HG02884 (cell line): Measurements from ENCODE around the gene ABCC3.

Source experiments
- ATAC-seq: cut with Tn5 transposase; IDR thresholded peaks from one replicate; pipeline ENCODE4 v1.9.1; 2021; ENCODE audit warnings: mild to moderate bottlenecking, moderate library complexity; ENCODE audit not compliant: unreplicated experiment

Gene ABCC3

DNA sequence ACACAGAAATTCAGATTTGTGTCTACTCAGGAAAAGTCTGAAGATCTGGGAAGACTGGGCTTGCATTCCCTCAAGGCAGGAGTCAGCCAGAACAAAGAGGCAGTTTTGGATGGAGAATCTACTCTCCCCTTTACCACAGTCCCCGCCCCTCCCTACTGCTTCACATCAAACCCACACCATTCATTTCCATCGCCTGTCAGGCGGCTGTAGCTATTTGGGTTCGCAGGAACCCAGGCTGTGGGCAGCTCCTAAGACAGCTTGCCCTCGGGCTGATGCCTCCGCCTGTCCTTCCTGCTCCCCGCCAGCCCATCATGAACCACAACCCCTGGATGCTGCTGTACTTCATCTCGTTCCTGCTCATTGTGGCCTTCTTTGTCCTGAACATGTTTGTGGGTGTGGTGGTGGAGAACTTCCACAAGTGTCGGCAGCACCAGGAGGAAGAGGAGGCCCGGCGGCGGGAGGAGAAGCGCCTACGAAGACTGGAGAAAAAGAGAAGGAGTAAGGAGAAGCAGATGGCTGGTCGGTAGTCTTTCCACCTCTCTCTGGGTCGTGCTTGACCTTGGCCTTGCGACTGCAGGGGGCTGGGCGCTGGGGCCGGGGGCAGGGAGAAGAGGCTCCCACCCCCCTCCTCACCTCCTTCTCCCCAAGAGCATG lies 27.0 kb upstream of the ABCC3 start:
- no peak for ATAC-seq

DNA sequence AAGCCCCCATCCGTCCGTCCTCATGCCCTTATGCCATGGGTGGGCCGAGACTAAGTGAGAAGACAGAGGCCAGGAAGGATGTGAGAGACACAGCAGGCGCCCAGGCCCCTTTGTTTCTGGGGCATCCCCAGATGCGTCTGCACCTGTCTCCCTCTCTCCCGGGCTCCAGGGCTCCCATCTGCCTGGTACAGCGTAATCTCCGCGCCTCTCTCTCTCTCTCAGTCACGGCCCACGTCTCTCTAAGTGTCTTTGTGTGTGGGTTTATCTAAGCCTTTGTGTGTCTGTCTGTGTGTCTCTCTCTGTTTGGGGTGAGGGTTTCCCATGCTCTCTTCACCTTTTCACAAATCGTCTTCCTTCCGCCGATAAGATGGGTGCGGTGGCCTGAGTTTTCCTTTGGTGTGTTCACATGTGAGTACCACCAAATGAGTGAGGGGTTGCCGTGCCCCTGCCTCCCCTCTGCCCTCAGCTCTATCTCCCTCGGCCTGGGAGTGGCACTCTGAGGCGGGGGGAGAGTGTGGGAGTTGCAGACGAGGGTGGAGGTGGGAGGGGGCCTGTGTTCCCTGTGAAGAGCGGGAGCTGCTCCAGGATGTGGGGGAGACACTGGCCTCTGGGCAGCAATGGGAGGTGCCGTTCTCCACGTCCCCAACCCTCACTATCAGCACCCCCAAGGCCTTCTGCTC lies 25.8 kb upstream of the ABCC3 start:
- no peak for ATAC-seq

DNA sequence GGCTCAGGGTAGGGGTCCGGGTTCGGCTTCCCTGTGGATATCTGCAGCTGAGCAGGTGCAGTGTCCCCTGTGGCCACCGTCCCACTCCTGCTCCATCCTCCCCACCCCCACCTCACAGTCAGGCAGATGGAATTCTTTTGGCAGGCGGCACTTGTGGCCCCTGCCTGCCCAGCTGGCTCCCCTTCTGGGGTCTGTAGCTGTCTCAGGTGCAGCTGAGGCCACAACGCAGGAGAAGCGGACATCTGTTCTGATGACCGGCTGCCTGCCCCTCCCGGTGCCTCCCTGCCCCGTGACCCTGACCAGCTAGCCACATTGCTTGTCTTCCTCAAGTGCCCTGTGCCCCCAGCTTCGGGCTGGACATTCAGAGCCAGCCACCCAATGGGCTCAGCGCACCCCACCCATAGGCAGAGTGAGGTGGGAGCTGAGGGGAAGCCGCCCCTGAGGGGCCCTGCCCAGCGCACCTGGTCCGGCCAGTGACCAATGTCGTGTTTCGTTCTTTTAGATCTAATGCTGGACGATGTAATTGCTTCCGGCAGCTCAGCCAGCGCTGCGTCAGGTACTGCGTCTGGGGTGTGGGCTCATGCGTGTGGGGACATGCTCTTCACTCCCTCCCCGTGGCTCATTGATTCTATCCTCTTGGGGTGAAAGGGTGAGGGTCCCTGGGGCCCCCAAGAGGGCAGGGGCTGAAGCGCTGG lies 25.2 kb upstream of the ABCC3 start:
- ATAC-seq, result no peak

DNA sequence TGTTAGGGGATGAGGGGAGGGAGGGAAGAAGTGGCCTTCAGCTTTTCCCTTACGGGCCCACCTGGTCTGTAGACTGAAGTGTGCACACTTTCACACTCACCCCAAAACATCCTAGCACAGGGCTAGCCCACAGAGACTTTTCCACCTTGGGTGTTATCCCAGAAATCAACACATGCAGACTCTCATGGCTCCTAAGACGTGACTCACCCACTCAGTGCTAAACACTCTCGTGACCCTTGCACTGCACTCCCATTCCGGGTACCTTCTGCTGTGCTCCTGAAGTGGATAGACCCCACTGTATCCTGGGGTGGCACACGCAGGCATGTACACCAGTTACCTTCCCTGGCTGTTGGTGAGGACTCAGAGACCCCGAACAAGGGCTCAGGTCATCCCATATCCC lies 23.0 kb upstream of the ABCC3 start:
- ATAC-seq, result no peak

DNA sequence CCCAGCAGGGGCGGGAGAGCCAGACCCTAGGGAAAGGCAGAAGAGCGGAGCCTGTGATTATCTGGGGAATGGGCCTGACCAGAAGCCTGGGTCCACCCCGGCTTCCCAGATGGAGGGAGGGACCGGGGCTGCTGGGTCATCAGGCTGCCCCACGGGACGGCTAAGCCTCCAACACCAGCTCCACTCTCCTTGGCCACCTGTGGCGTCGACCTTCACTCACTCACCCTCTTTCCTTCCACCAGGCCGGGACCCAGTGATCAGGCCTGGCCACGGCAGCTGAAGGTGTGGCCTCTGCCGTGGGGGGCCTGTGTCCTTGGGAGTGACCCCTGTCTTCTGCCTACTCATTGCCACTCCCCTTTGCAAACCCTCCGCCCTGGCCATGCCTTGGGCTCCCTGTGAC lies 22.4 kb upstream of the ABCC3 start:
- ATAC-seq, result no peak

DNA sequence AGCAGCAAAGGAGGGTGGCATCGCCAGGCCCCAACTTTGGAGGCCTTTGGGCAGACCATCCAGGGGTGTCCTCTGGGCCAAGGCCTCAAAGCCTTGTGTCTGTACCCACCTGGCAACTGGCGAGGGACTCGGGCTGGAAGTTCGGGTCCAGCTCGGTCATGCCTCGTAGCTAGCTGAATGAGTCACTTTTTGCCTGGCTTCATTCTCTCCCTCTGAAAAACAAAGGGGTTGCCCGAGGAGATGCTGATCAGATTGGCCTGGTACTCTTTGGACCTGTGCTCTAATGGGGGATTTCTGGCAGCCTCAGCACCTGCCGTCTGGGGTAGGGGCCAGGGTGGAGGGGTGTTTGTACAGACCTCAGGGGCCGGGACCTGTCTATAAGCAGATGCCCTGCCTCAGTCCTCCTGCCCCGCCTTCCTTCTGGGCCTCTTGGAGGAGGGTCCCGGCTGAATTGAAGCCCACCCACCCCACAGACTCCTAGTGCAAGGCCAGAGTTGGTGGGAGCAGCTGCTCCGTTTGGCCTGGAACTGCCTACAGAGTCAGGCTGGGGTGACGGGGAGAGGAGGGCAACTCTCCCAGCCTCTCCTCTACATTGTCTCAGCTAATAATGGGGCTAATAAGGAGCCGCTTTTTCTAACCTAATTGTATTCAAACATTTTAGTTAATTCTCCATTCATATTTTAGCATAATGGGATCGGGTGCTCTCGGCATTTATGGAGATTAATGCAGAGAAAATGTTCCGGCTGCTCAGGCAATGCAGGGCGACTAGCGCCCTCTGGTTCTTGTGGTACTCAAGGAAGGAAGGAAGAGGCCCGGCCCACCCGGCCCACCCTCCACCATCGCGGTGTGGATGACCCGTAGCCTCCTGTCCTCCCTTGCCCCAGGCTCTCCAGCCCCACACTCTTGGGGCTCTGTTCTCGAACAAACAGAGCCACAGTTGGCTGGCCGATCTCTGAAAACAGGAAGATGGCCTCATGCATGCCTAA lies 21.4 kb upstream of the ABCC3 start:
- no peak for ATAC-seq

DNA sequence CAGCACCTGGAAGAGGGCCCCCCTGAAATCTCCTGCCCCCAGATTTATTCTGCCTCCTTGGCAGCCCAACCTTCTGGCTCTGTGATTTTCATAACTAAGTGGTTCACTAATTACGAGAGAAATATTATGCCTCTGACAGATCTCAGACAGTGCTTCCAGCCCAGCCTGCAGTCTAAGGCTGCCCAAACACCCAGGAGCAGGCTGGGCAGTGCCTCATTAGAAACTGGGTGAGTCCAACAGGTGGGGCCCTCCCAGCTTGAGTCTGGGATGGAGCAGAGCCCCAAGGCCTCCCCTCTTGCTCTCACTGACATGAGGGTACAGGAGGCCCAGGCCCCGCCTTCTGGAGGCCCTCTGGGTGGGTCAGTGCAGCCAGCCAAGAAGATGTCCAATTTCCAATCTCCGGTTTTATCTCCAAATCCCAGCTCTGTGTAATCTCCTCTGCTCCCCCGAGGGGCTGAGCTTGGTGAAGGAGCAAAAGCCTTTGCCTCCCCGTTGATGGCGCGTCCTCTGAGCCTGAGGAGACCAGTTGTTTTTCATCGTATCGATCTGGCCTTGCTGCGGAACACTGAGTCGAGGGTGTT lies 20.1 kb upstream of the ABCC3 start:
- no peak for ATAC-seq

DNA sequence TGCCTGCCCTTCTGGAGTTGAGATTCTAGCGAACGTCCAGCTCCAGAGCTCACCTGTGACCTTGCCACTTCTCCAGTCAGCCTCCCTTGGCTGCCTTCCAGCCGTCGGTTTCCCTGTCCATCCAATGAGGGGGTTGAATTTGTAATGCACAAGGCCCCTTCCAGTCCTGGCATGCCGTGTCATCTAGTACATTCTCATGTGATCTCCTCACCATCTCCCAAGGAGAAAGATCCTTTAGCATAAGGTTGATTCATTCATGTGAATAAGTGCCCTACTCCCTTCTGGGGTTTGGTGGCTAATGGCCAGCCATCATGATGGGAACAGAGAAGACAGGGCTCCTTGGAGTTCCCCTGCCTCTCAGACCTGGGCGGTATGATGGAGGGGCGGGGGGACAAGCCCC lies 18.9 kb upstream of the ABCC3 start:
- ATAC-seq, result no peak

DNA sequence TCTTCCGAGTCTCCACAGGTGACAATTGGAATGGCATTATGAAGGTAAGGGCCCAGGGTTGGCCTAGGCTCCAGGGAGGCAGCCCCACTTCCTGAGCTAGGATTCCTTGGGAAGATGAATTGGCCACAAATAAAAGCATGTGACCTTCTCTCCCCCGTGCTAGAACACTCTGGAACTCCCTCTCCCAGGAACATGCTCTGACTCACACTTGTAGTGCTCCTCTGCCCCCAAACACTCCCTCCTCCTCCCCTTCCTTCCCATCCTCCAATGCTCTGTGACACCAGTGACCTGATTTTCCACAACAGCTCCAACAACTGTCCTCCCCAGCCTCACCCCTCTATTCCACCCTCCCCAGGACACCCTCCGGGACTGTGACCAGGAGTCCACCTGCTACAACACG lies 16.4 kb upstream of the ABCC3 start:
- ATAC-seq, result no peak

DNA sequence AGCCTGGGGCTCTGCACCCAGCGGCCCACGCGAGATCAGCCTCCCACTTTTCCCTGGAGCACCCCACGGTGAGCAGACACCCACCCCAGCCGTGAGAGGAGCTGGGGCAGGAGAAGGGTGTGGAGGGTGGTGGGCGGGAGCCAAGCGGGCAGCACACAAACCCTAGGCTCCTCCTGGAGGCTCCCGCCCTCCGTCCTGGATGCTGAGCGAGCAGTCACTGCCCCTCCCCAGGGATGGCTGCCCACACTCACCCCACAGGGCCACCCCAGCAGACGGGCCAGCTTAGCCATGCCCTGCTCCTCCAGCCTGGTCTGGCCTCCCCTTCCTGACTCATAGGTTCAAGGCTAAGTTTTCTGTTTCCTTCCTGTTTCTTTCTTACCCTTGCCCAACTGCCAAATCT lies 15.7 kb upstream of the ABCC3 start:
- ATAC-seq, result no peak

DNA sequence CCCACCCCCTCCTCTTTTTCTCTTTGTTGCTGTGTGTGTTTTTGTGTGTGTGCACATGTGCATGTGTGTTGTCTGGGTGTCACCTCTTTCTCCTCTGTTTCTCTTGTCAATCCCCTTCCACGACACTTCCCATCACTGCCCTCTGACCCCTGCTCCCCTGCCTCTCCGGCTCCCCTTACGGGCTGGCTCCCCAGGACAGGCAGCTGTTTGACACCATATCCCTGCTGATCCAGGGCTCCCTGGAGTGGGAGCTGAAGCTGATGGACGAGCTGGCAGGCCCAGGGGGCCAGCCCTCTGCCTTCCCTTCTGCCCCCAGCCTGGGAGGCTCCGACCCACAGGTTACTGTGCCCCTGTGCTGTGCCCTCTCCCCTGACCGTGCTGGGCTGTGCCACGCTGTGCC lies 15.2 kb upstream of the ABCC3 start:
- no peak for ATAC-seq

DNA sequence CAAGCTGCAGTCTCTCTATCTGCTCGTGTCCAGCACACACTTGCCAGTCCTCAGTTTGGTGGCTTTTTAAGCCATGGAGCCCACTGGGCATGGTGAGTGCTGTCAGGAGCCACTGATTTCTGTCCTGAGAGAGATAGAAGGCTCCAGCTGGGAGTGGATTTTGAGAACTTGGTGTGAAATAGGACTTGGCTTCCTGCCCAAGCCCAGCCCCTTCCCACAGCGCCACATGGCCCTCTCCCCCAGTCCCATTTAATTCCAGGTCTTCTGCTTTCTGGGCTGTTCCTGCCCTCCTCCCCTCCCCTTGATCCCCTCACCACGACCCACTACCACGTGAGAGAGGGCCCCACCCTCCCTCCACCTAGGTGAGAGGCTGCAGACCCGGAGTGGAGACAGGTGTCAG lies 14.4 kb upstream of the ABCC3 start:
- ATAC-seq, result no peak

DNA sequence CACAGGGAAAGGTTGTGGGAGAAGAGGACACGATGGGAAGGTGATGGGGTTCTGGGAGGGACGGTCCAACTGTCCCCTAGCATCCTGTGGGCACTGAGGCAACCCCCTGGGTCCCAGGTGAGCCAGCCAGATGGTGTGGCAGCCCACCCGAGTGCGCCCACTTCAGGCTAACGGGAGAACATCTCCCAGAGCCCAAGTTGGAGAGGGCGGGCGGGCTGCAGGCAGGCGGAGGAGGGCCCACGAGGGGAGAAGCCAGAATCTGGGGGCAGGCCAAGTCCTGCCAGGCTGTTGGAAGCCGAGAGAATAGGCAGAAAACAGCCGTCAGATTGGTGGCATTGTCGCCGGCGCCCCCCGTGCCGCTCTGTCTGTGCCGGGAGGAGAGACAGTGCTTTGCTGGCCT lies 13.8 kb upstream of the ABCC3 start:
- ATAC-seq, result no peak

DNA sequence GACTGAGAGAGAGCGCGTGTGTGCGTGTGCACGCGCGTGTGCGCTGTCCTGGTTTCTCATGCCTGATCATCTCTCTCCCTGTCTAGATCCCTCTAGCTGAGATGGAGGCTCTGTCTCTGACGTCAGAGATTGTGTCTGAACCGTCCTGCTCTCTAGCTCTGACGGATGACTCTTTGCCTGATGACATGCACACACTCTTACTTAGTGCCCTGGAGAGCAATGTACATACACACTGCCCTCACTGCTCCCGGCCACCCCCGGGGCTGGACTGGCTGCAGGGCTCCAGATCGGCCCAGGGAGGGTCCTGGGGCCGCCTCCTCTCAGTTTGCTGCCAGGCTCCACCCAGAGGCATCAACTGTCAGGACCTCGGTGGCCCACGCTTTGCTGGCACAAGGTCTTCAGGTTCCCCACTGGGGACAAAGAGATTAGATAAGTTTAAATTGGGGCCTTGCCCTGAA lies 13.1 kb upstream of the ABCC3 start:
- no peak for ATAC-seq

DNA sequence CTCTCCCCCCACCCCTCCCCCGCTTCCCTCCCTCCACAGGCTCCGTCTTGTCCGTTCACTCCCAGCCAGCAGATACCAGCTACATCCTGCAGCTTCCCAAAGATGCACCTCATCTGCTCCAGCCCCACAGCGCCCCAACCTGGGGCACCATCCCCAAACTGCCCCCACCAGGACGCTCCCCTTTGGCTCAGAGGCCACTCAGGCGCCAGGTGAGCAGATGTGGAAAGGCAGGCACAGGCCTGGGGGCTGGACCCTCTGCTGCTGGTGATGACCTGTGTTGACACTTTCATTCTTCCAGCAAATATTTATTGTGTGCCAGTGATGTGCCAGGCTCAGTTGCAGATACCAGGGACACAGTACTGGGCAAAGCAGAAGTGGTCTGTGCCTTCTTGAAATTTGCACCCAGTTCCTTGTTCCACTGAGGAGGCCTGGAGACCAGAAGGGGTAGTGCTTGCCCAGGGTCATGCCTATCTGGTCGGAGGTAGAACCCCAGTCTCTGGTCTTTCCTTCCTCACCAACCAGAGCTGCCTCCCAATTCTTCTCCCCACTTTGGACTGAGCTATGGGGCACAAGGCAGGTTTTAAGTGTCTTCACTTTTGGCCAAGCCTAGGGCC lies 10.3 kb upstream of the ABCC3 start:
- no peak for ATAC-seq

DNA sequence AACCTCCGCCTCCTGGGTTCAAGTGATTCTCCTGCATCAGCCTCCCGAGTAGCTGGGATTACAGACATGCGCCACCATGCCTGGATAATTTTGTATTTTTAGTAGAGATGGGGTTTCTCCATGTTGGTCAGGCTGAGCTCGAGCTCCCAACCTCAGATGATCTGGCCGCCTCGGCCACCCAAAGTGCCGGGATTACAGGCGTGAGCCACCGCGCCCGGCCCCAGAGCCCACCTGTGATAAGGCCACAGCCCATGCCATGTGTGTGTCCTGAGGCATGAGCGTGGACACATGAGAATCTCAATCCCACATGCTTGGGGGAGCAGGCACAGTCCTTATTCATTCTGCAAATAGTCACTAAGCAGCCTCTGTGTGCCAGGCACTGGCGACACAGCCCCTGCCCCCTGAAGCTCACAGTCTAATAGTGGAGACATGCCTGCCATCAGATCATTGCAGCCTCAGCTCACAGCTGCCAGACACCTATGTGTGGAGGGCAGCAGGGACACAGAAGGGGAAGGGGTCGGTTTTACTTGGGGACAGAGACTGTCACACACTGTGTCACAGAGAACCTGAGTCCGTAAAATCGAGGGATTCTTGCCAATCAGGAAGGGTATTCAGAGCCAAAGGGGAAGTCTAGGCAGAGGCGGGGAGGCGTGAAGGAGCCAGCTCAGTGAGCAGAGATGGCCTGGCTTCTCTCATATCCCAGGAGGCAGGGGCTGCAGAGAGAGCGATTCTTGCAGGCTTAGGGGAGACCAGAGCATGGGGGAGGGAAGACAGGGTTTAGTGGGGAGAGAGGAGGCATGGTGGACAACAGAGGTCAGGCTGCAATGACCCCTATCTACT lies 9.4 kb upstream of the ABCC3 start:
- no peak for ATAC-seq

DNA sequence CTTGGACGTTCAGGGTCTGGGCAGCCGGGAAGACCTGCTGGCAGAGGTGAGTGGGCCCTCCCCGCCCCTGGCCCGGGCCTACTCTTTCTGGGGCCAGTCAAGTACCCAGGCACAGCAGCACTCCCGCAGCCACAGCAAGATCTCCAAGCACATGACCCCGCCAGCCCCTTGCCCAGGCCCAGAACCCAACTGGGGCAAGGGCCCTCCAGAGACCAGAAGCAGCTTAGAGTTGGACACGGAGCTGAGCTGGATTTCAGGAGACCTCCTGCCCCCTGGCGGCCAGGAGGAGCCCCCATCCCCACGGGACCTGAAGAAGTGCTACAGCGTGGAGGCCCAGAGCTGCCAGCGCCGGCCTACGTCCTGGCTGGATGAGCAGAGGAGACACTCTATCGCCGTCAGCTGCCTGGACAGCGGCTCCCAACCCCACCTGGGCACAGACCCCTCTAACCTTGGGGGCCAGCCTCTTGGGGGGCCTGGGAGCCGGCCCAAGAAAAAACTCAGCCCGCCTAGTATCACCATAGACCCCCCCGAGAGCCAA lies 8.6 kb upstream of the ABCC3 start:
- no peak for ATAC-seq

DNA sequence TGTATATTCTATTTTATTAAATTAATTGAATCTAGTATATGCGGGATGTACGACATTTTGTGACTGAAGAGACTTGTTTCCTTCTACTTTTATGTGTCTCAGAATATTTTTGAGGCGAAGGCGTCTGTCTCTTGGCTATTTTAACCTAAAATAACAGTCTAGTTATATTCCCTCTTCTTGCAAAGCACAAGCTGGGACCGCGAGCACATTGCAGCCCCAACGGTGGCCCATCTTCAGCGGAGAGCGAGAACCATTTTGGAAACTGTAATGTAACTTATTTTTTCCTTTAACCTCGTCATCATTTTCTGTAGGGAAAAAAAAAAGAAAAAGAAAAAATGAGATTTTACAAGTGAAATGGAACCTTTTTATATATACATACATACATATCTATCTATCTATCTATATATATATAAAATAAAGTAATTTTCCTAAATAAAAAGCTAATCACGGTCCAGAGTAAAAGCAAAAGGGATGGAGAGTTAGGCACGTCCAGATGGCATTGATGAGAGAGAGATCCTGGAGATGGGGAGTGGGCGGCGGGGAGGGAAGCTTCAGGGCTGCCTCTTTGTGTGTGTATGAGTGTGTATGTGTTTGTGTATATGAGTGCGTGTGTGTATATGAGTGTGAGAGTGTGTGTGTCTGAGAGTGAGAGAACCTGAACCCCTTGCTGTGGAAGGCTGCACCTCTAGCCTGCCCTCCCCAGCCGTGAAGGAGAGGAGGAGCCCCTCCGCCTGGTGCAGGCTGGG lies 7.5 kb upstream of the ABCC3 start:
- ATAC-seq, result no peak
